NK-92 treated with Interleukin-12 subunit alpha and Interleukin-12 subunit beta, amount 100 ng/mL, for 24 hours (cell line): ENCODE data around the gene WASF2.
A peak's percentile ranks its signal among the peaks of the same experiment; 100 is the strongest.
"Not testable (repeated sequence)": the region's sequence is repeated elsewhere in the genome, so short reads cannot be mapped to it uniquely, and the experiment has no call there.

Experiments used
- DNase-seq: peaks from one replicate; lab custom pipeline; 2025; lab: John Stamatoyannopoulos, UW

Gene WASF2

GRCh38 chr1:27418326-27419185 is 71.4 kb downstream of the WASF2 start:
- DNase-seq = no peak

- DNase-seq = no peak
These were observed 72.3 kb downstream of the WASF2 start for GRCh38 chr1:27417713-27418112.

GRCh38 chr1:27416387-27417111 is 73.4 kb downstream of the WASF2 start:
- peak; percentile 10 for DNase-seq

GRCh38 chr1:27414091-27414490 is 75.9 kb downstream of the WASF2 start:
- no peak for DNase-seq

- no peak for DNase-seq
These were observed 77.0 kb downstream of the WASF2 start for GRCh38 chr1:27413004-27413403.

- DNase-seq = no peak
These were observed 77.5 kb downstream of the WASF2 start for GRCh38 chr1:27412502-27412901.

- no peak for DNase-seq
These were observed 79.3 kb downstream of the WASF2 start for GRCh38 chr1:27410709-27411108.

GRCh38 chr1:27409669-27410068 is 80.3 kb downstream of the WASF2 start:
- no peak for DNase-seq

GRCh38 chr1:27408151-27408550 is 81.8 kb downstream of the WASF2 start:
- DNase-seq = no peak

GRCh38 chr1:27406791-27407190 is 83.2 kb downstream of the WASF2 start:
- DNase-seq = not testable (repeated sequence)

GRCh38 chr1:27406362-27406680 is 83.6 kb downstream of the WASF2 start:
- no peak for DNase-seq

- DNase-seq = not testable (repeated sequence)
These were observed 84.2 kb downstream of the WASF2 start for GRCh38 chr1:27405598-27406361.

- DNase-seq = no peak
These were observed 84.9 kb downstream of the WASF2 start for GRCh38 chr1:27405074-27405473.

GRCh38 chr1:27403931-27404330 is 86.0 kb downstream of the WASF2 start:
- DNase-seq = no peak

- no peak for DNase-seq
These were observed 86.8 kb downstream of the WASF2 start for GRCh38 chr1:27403065-27403726.

GRCh38 chr1:27402349-27402754 is 87.6 kb downstream of the WASF2 start:
- DNase-seq = no peak

GRCh38 chr1:27400963-27401341 is 89.0 kb downstream of the WASF2 start:
- DNase-seq = no peak

GRCh38 chr1:27400082-27400962 is 89.6 kb downstream of the WASF2 start:
- no peak for DNase-seq

GRCh38 chr1:27399251-27400025 is 90.5 kb downstream of the WASF2 start:
- no peak for DNase-seq

- no peak for DNase-seq
These were observed 91.4 kb downstream of the WASF2 start for GRCh38 chr1:27398405-27399149.
